Prostate gland (tissue), 2 donors: ENCODE measurements around the gene TLCD3A.

Experiments
- CTCF ChIP-seq, 4 experiments: fragments of 200-600 bp in 2 of 4; fragments of 450-650 bp in 2 of 4; sonication (generic) in 2 of 4; IDR thresholded peaks; 1 replicate in 3 of 4; 2 replicates in 1 of 4; pipeline ENCODE4 v1.5.1; 2016 to 2019; ENCODE audit warnings: antibody characterized with exemption in 4 of 4, mild to moderate bottlenecking in 2 of 4, moderate library complexity in 2 of 4
- POLR2A ChIP-seq: fragments of 450-650 bp; IDR thresholded peaks from one replicate; pipeline ENCODE4 v1.6.1; 2016; ENCODE audit warnings: antibody characterized with exemption, mild to moderate bottlenecking

DNA sequence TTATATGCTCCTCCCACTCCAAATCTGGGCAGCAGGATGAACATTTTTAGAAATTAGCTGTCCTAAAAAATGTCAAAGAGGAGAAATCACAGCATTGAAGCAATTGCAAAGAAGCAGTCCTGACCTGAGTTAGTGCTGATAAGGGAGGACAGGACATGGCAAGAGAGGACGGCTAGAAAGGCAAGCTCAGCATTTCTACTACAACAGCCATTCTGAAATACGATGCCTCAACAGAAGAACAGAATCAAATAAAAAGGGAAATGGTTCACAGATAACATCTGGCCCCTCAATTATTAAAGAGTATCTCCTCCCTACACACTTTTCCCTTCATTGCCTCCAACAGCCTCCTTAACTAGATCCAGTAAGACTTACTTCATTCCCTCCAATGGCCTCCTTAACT is 36.0 kb upstream of the TLCD3A start:
- no peak for TF ChIP-seq CTCF (IDR thresholded peaks at IDR 0.05)
- no peak for TF ChIP-seq POLR2A
